Smooth muscle cell (in vitro differentiated cells): ENCODE measurements around the gene ZNF423. TPM values are rescaled to one million over a fixed set of nuclear protein-coding genes. Genes with fewer than 3 reads are reported as not detected.

ENCODE experiments used
- DNase-seq: peaks from one replicate; lab custom pipeline; 2025; ENCODE audit not compliant: unreplicated experiment; lab: John Stamatoyannopoulos, UW
- H2AFZ ChIP-seq: fragments of 200-600 bp; sonication (generic); 2 replicates; pipeline ENCODE4 v1.6.0; 2016; ENCODE audit warnings: antibody characterized with exemption, low read depth, mild to moderate bottlenecking
- H3F3A ChIP-seq: fragments of 200-600 bp; sonication (generic); 2 replicates; pipeline ENCODE4 v1.6.0; 2017; ENCODE audit warnings: antibody characterized with exemption, low read depth
- H3K27ac ChIP-seq: fragments of 200-600 bp; sonication (generic); 2 replicates; pipeline ENCODE4 v1.5.1; 2016; ENCODE audit warnings: low read depth, mild to moderate bottlenecking
- H3K27me3 ChIP-seq: fragments of 200-600 bp; sonication (generic); 2 replicates; pipeline ENCODE4 v1.6.1; 2016; ENCODE audit warnings: low read depth, mild to moderate bottlenecking
- H3K36me3 ChIP-seq: fragments of 200-600 bp; sonication (generic); 2 replicates; pipeline ENCODE4 v1.5.1; 2016; ENCODE audit warnings: low read depth
- H3K4me1 ChIP-seq: fragments of 200-600 bp; sonication (generic); 2 replicates; pipeline ENCODE4 v1.5.1; 2016; ENCODE audit warnings: low read depth
- H3K4me2 ChIP-seq: fragments of 200-600 bp; sonication (generic); 2 replicates; pipeline ENCODE4 v1.6.0; 2016; ENCODE audit warnings: mild to moderate bottlenecking
- H3K4me3 ChIP-seq: fragments of 200-600 bp; sonication (generic); 2 replicates; pipeline ENCODE4 v1.5.1; 2016; ENCODE audit warnings: mild to moderate bottlenecking
- H3K79me2 ChIP-seq: fragments of 200-600 bp; sonication (generic); 2 replicates; pipeline ENCODE4 v1.6.0; 2016; ENCODE audit warnings: low read depth, mild to moderate bottlenecking
- H3K9ac ChIP-seq: fragments of 200-600 bp; sonication (generic); 2 replicates; pipeline ENCODE4 v1.6.0; 2016; ENCODE audit warnings: low read depth
- H3K9me3 ChIP-seq: fragments of 200-600 bp; sonication (generic); replicated peaks from 2 replicates; pipeline ENCODE4 v1.5.1; 2016; ENCODE audit warnings: low read depth
- H4K20me1 ChIP-seq: fragments of 200-600 bp; sonication (generic); 2 replicates; pipeline ENCODE4 v1.6.0; 2016; ENCODE audit warnings: low read depth
- CTCF ChIP-seq: fragments of 200-600 bp; sonication (generic); IDR thresholded peaks from 2 replicates; pipeline ENCODE4 v1.5.1; 2017; ENCODE audit warnings: borderline replicate concordance, mild to moderate bottlenecking, antibody characterized with exemption; ENCODE audit not compliant: insufficient read depth, poor library complexity, severe bottlenecking
- WGBS: methylation state at CpG from one replicate; pipeline ENCODE4 v1.1.7; 2016; ENCODE audit warnings: low lambda C conversion rate; 5-methylcytosine and 5-hydroxymethylcytosine counted together
- polyA plus RNA-seq: library from polyadenylated mRNA; unstranded; fragments of >200 nt; fragmentation: Nextera tagmentation; extraction: Ambion mirVana; gene quantifications from 2 replicates; pipeline ENCODE4 v1.2.1, GENCODE V29; 2016
- total RNA-seq: library from RNA; depleted of rRNA; stranded (reverse); fragments of >200 nt; gene quantifications from 2 replicates; pipeline ENCODE4 v1.2.3, GENCODE V29; 2014

ZNF423 gene
- total and polyA plus RNA-seq, 2 experiments from 2014 or later = 6.9 to 7.0 TPM

- WGBS = 80% methylated on average over 13 of the region's 13 CpGs
- Histone ChIP-seq H2AFZ (no peak overlapping the region), H3K9me3 (no peaks in the 10 kb centered on the region), H4K20me1 (peaks cover 49% of the 10 kb centered on the region), H3K27ac (no peak overlapping the region), H3K9ac (no peak overlapping the region), H3K36me3 (no peaks in the 10 kb centered on the region), H3K27me3 (no peaks in the 10 kb centered on the region), H3K4me1 (peaks cover 40% of the 10 kb centered on the region), H3F3A (no peaks in the 10 kb centered on the region), H3K4me2 (no peak overlapping the region), H3K79me2 (peaks cover 60% of the 10 kb centered on the region), H3K4me3 (no peak overlapping the region)
- TF ChIP-seq CTCF = no peak
- DNase-seq = no peak
Measured at GRCh38 chr16:49850558-49851467, 5.1 kb downstream of the ZNF423 start.

- Histone ChIP-seq H4K20me1 (peaks cover 49% of the 10 kb centered on the region), H3K27me3 (no peaks in the 10 kb centered on the region), H3K27ac (no peak overlapping the region), H3K9ac (no peak overlapping the region), H2AFZ (no peak overlapping the region), H3F3A (no peaks in the 10 kb centered on the region), H3K9me3 (no peaks in the 10 kb centered on the region), H3K4me1 (peaks cover 40% of the 10 kb centered on the region), H3K4me2 (no peak overlapping the region), H3K79me2 (peaks cover 60% of the 10 kb centered on the region), H3K36me3 (no peaks in the 10 kb centered on the region), H3K4me3 (no peak overlapping the region)
- 89% methylated on average over 8 of the region's 8 CpGs for WGBS
- DNase-seq = no peak
- no peak for TF ChIP-seq CTCF
Measured at GRCh38 chr16:49849754-49850108, 6.2 kb downstream of the ZNF423 start.

GRCh38 chr16:49849037-49849753 lies 6.7 kb downstream of the ZNF423 start:
- Histone ChIP-seq H3K27ac (no peak overlapping the region), H3K4me1 (peaks cover 39% of the 10 kb centered on the region), H3K9ac (no peak overlapping the region), H3K4me2 (no peak overlapping the region), H3K4me3 (no peak overlapping the region), H3F3A (no peaks in the 10 kb centered on the region), H2AFZ (no peak overlapping the region), H4K20me1 (peaks cover 52% of the 10 kb centered on the region), H3K79me2 (peaks cover 60% of the 10 kb centered on the region), H3K27me3 (no peaks in the 10 kb centered on the region), H3K9me3 (no peaks in the 10 kb centered on the region), H3K36me3 (no peaks in the 10 kb centered on the region)
- TF ChIP-seq CTCF = no peak
- no peak for DNase-seq
- 94% methylated on average over 6 of the region's 6 CpGs for WGBS
